Fibroblast of skin of left biceps (primary cell): ENCODE data around the gene NALCN.

Experiments
- DNase-seq, 2 experiments: peaks; one replicate each; pipeline ENCODE4 v3.0.0-alpha.2; 2013; ENCODE audit warnings: low read depth in 2 of 2

NALCN gene

GRCh38 chr13:101209206-101209893 is 207.0 kb downstream of the NALCN start:
- DNase-seq: no peak

GRCh38 chr13:101205408-101205807 is 210.9 kb downstream of the NALCN start:
- no peak for DNase-seq

- no peak for DNase-seq
Measured at GRCh38 chr13:101204270-101205020, 211.9 kb downstream of the NALCN start.

GRCh38 chr13:101202590-101202989 is 213.7 kb downstream of the NALCN start:
- DNase-seq: no peak

- DNase-seq: no peak
Measured at GRCh38 chr13:101190976-101191375, 225.3 kb downstream of the NALCN start.

GRCh38 chr13:101190337-101190736 is 226.0 kb downstream of the NALCN start:
- no peak for DNase-seq

GRCh38 chr13:101185606-101186005 is 230.7 kb downstream of the NALCN start:
- no peak for DNase-seq

- DNase-seq: no peak
Measured at GRCh38 chr13:101181076-101181685, 235.1 kb downstream of the NALCN start.

GRCh38 chr13:101179021-101179420 is 237.3 kb downstream of the NALCN start:
- DNase-seq: no peak

GRCh38 chr13:101178406-101178805 is 237.9 kb downstream of the NALCN start:
- no peak for DNase-seq

GRCh38 chr13:101170306-101170705 is 246.0 kb downstream of the NALCN start:
- DNase-seq: no peak

- DNase-seq: peak in 1 of 2 experiments; percentile 21
Measured at GRCh38 chr13:101157261-101157660, 259.0 kb downstream of the NALCN start.

- no peak for DNase-seq
Measured at GRCh38 chr13:101155920-101156319, 260.4 kb downstream of the NALCN start.

- DNase-seq: no peak
Measured at GRCh38 chr13:101152184-101152583, 264.1 kb downstream of the NALCN start.

GRCh38 chr13:101150998-101151397 is 265.3 kb downstream of the NALCN start:
- no peak for DNase-seq

GRCh38 chr13:101149735-101150384 is 266.4 kb downstream of the NALCN start:
- DNase-seq: peak; percentile 33 to 40

GRCh38 chr13:101146101-101146898 is 270.0 kb downstream of the NALCN start:
- DNase-seq: no peak

- DNase-seq: no peak
Measured at GRCh38 chr13:101144808-101145419, 271.4 kb downstream of the NALCN start.

- no peak for DNase-seq
Measured at GRCh38 chr13:101140936-101141335, 275.4 kb downstream of the NALCN start.

GRCh38 chr13:101140087-101140770 is 276.1 kb downstream of the NALCN start:
- DNase-seq: no peak
